Cardiac fibroblast (primary cell): Measurements from ENCODE around the gene ATG14.

Experiments
- DNase-seq, 2 donors: peaks; one replicate each; pipeline versions ENCODE4 v3.0.0 to v3.0.0-alpha.2; 2010; ENCODE audit warnings: low read depth in 2 of 2
- H3K4me3 ChIP-seq, 2 donors: replicated peaks in 1 of 2; 1 replicate in 1 of 2; 2 replicates in 1 of 2; pipeline ENCODE4 v1.5.1; 2011; ENCODE audit warnings: low read depth in 2 of 2, low read length in 2 of 2, mild to moderate bottlenecking in 2 of 2, moderate library complexity in 1 of 2
- CTCF ChIP-seq: IDR thresholded peaks from one replicate; pipeline ENCODE4 v1.5.1; 2011; ENCODE audit warnings: low read depth, mild to moderate bottlenecking, low read length, inconsistent platforms

ATG14 gene

GRCh38 chr14:55433880-55434804 lies 22.5 kb upstream of the ATG14 start:
- DNase-seq, result no peak
- TF ChIP-seq CTCF, result no peak
- H3K4me3 ChIP-seq, result no peak overlapping the region

- no peak for DNase-seq
Measured at GRCh38 chr14:55432628-55433027, 21.0 kb upstream of the ATG14 start.

GRCh38 chr14:55430024-55430690 lies 18.5 kb upstream of the ATG14 start:
- H3K4me3 ChIP-seq, result no peak overlapping the region
- DNase-seq, result peak; percentile 83 to 87
- peak; percentile 44 for TF ChIP-seq CTCF

More at GRCh38 chr14:55432628-55433027, 21.0 kb upstream of the ATG14 start:
- TF ChIP-seq CTCF, result no peak
- no peak overlapping the region for H3K4me3 ChIP-seq

GRCh38 chr14:55427439-55427838 lies 15.8 kb upstream of the ATG14 start:
- peak in 1 of 2 donors; percentile 10 for DNase-seq
- no peak overlapping the region for H3K4me3 ChIP-seq
- no peak for TF ChIP-seq CTCF

- no peak overlapping the region for H3K4me3 ChIP-seq
- no peak for TF ChIP-seq CTCF
Measured at GRCh38 chr14:55426891-55427290, 15.3 kb upstream of the ATG14 start.

GRCh38 chr14:55425091-55425490 lies 13.5 kb upstream of the ATG14 start:
- peak in 1 of 2 donors; percentile 8 for DNase-seq
- peak; percentile 34 for TF ChIP-seq CTCF

More at GRCh38 chr14:55426891-55427290, 15.3 kb upstream of the ATG14 start:
- no peak for DNase-seq

More at GRCh38 chr14:55425091-55425490, 13.5 kb upstream of the ATG14 start:
- H3K4me3 ChIP-seq, result no peak overlapping the region
